ENCODE data around the gene ANKRD13B. TPM values are rescaled to one million over a fixed set of nuclear protein-coding genes. Genes with fewer than 3 reads are reported as not detected.
A peak's percentile ranks its signal among the peaks of the same experiment; 100 is the strongest.

ANKRD13B gene
- total and polyA plus RNA-seq, 8 donors: 1.0 to 5.8 (median 3.5) TPM

DNA sequence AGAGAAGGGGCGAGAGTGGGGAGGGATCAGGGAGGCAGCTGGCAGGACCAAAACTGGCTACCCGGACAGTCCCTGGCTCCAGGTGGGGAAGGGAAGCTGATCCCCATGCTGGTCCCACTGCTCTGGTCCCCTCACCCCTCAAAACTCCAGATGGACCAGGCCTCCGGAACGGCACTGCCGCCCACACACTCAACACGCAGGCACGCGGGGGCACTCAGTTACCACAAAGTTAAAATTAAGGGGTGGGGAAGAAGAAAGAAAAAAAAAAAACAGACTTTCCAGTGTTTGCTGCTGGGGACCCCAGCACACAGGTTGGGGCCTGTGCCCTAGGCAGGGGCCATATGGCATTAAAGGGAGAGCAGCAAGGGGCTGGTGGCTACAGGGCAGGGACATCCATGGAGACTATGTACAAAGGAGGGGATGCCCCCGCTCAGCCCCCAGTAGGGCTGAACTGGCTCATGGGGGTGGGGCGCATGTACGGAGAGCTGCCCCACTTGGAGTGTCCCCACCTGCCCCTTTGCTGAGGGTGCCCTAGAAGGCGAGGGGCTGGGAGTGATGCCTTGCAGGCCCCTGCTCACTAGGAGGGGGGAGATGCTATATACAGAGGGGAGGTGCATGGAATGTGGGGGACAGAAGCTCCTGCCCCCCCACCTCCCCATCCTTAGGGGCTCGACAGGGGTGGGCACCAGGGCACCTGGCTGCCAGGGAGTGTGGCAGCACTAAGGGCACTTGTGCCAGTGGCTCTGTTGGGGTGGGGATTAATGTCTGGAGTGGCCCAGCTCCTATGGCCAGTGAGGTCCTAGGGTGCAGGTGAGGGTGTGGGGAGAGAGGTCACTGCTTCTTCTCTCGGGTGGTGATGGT is 18.8 kb upstream of the ANKRD13B start:
- DNase-seq (peak in 2 of 6 donors; percentile 45 to 58), ATAC-seq (no peak), FAIRE-seq (no peak)
- H3K27ac ChIP-seq: peak overlapping the region in 1 of 4 donors; percentile 2
- intact Hi-C loops (cut with DNase I): no loop called here
- H3K4me3 ChIP-seq: no peak overlapping the region
- no peaks in the 10 kb centered on the region for H3K9me3 ChIP-seq
- no peaks in the 10 kb centered on the region for H3K36me3 ChIP-seq
- no peaks in the 10 kb centered on the region for H3K27me3 ChIP-seq
- 81 to 87% methylated on average over 14 of the region's 14 CpGs for WGBS, 2 donors
- TF ChIP-seq, protein P1, sequence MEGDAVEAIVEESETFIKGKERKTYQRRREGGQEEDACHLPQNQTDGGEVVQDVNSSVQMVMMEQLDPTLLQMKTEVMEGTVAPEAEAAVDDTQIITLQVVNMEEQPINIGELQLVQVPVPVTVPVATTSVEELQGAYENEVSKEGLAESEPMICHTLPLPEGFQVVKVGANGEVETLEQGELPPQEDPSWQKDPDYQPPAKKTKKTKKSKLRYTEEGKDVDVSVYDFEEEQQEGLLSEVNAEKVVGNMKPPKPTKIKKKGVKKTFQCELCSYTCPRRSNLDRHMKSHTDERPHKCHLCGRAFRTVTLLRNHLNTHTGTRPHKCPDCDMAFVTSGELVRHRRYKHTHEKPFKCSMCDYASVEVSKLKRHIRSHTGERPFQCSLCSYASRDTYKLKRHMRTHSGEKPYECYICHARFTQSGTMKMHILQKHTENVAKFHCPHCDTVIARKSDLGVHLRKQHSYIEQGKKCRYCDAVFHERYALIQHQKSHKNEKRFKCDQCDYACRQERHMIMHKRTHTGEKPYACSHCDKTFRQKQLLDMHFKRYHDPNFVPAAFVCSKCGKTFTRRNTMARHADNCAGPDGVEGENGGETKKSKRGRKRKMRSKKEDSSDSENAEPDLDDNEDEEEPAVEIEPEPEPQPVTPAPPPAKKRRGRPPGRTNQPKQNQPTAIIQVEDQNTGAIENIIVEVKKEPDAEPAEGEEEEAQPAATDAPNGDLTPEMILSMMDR (IDR thresholded peaks at IDR 0.05): no peak
- H3K4me1 ChIP-seq: peaks cover 6 to 14% (median 7%) of the 10 kb centered on the region in 3 donors

DNA sequence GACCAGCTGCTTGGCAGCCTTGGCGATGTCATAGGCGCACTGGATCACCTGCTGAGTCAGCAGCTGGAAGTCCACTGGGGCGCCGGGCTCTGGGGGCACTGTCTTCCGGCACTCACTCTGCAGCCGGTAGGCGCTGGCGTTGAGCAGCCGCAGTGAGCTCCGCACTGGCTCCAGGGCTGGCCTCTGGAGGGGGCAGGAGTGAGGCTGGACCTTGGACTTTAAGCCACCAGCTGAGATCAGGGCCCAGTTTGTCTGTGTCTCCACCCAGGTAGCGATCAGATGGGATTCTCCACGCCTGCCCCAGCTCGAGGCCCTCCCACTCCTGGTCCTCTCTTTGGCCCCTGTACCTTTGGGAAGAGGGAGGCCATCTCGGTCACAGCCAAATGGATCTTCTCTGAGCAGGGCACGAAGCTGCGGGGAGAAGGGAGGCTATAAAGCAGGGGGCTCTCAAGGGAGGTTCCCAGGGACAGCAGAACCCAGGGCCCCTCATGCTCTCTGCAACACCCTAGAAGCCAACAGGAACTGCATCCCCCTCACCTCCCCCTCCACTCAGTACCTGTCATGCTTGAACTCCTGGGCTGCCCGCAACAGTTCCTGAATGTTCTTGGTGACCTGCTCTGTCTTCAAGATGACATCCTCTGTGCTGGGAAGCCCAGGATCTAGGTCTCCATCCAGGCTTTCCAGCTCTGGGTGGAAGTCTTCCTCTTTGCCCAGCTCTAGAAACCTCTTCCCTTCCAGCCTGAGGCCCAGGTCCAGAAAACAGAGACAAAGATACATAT is 18.0 kb upstream of the ANKRD13B start:
- Histone ChIP-seq H3K27ac (peak overlapping the region in 1 of 4 donors; percentile 2), H3K27me3 (no peaks in the 10 kb centered on the region), H3K4me1 (peaks cover 6 to 9% (median 7%) of the 10 kb centered on the region in 3 donors), H3K9me3 (no peaks in the 10 kb centered on the region), H3K4me3 (no peak overlapping the region), H3K36me3 (no peaks in the 10 kb centered on the region)
- intact Hi-C loops (cut with DNase I): no loop called here
- FAIRE-seq (no peak), DNase-seq (peak in 5 of 6 donors; percentile 68 to 87 (median 72)), ATAC-seq (peak; percentile 41 to 83 (median 72))
- 40 to 44% methylated on average over 16 to 17 of the region's 17 CpGs for WGBS, 2 donors
- TF ChIP-seq, protein P1 (IDR thresholded peaks at IDR 0.05): no peak

DNA sequence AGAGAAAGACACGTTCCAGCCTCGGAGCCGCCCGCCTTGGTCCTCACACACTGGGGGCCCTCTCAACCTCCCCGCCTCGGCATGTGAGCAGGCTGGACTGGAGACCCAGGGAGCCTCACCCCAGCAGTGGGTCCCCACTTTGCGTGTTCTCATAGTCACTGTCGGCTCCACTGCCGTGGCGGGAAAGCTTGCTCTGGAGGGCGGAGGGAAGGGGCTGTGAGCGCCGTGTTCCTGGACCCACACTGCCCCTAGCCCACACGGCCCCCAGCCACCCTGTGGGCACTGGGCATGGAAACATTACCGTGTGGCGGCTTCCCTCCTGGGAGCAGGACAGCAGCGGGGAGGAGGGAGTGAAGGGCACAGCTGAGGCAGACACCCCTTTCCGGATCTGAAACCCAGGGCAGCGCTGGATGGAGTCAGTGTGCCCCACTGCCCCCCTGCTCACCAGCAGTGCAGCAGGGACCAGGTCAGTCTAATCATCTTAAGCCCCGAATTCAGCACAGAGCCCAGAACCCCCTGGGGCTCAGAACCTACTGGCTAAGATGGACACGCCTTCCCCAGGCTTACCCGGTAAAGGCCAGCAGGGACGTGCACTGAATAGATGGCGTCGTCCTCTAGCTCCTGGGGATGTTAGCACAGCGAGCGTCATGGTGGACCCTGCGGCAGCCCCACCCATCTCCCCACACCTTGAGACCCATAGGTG is 17.3 kb upstream of the ANKRD13B start:
- TF ChIP-seq, protein P1 (IDR thresholded peaks at IDR 0.05): no peak
- Histone ChIP-seq H3K9me3 (no peaks in the 10 kb centered on the region), H3K27ac (no peak overlapping the region), H3K27me3 (no peaks in the 10 kb centered on the region), H3K4me1 (peaks cover 6 to 9% (median 7%) of the 10 kb centered on the region in 3 donors), H3K36me3 (no peaks in the 10 kb centered on the region), H3K4me3 (no peak overlapping the region)
- WGBS, 2 donors: 90 to 91% methylated on average over 26 to 28 of the region's 28 CpGs
- DNase-seq: peak in 3 of 6 donors; percentile 12 to 70 (median 51)
- FAIRE-seq: no peak
- intact Hi-C loops (cut with DNase I): no loop called here
- no peak for ATAC-seq

DNA sequence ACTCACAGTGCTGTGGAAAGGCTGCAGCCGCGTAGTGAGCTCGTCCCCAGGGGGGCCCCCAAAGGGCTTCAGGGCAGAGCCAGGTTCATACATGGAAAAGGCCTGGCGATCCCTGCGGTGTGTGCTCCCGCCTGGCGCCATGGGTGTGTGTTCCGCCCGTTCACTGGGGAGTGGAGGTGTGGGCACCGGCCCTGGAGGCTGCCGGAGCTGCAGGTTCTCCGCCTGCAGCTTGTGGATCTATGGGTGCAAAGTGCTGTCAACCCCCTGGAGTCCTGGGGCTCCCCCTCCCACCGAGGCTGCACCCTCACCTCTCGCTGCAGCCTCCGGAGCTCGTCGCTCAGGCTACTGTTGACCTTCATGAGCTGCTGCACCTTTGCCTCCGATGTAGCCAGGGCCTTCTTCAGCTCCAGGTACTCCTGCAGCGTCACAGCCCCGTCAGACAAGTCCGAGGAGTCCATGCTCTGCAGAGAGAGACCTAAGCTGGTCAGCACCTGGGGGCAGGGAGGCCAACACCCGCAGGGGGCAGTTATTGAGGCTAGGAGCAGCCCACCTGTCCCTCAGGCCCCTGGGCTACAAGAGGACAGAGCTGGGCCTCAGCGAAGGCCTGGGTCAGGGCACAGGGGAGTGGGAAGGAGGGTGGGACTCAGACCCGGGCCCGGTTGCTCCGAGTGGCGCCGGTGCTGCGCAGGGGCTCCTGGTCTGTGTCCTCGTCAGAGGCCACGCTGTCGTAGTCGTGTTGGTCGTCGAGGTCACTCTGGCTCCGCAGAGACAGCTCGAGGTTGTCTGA is 16.5 kb upstream of the ANKRD13B start:
- H3K9me3 ChIP-seq: no peaks in the 10 kb centered on the region
- intact Hi-C loops (cut with DNase I): no loop called here
- no peaks in the 10 kb centered on the region for H3K36me3 ChIP-seq
- no peak overlapping the region for H3K27ac ChIP-seq
- no peaks in the 10 kb centered on the region for H3K27me3 ChIP-seq
- TF ChIP-seq, protein P1 (IDR thresholded peaks at IDR 0.05): no peak
- DNase-seq: peak in 3 of 6 donors; percentile 13 to 80 (median 51)
- FAIRE-seq: no peak
- peaks cover 6 to 9% (median 7%) of the 10 kb centered on the region in 3 donors for H3K4me1 ChIP-seq
- no peak for ATAC-seq
- WGBS, 2 donors: 93 to 94% methylated on average over 37 of the region's 37 CpGs
- H3K4me3 ChIP-seq: no peak overlapping the region
